Motor neuron (in vitro differentiated cells): Measurements from ENCODE around the gene DOHH. TPM values are rescaled to one million over a fixed set of nuclear protein-coding genes. Genes with fewer than 3 reads are reported as not detected.

Experiments used
- ATAC-seq, 8 experiments: fragments of 200-7000 bp; cut with Tn5 transposase; replicated peaks in 6 of 8; 2 replicates each; pipeline ENCODE4 v1.8.0; 2021; ENCODE audit warnings: mild to moderate bottlenecking in 8 of 8, moderate library complexity in 8 of 8
- H3K27ac ChIP-seq, 2 donors: fragments of 250-450 bp; sonication (Bioruptor Pico); 2 replicates each; pipeline ENCODE4 v1.9.0; 2021; ENCODE audit warnings: antibody characterized with exemption in 2 of 2, mild to moderate bottlenecking in 2 of 2, moderate library complexity in 1 of 2
- H3K4me1 ChIP-seq, 2 donors: fragments of 250-450 bp; sonication (Bioruptor Pico); replicated peaks in 1 of 2; 2 replicates each; pipeline ENCODE4 v1.6.1; 2021; ENCODE audit warnings: antibody characterized with exemption in 2 of 2, mild to moderate bottlenecking in 2 of 2, moderate library complexity in 1 of 2
- H3K4me3 ChIP-seq, 5 donors: fragments of 250-450 bp; sonication (Bioruptor Pico); 2 replicates each; pipeline ENCODE4 v1.9.0; 2021; ENCODE audit warnings: antibody characterized with exemption in 5 of 5, mild to moderate bottlenecking in 5 of 5, moderate library complexity in 4 of 5
- WGBS, 10 experiments: fragments of 450-650 bp; shearing (Covaris generic); methylation state at CpG; one replicate each; pipeline ENCODE4 v1.0.0; 2022; 5-methylcytosine and 5-hydroxymethylcytosine counted together
- in situ Hi-C, 9 experiments: fragments of 400-800 bp; cut with MboI; loops; one replicate each; pipeline ENCODE4 v1.15.0; 2021; ENCODE audit warnings: low sequenced_read_pairs in 9 of 9, low pct_unique_long_range_greater_than_20kb in 2 of 9; ENCODE audit not compliant: unreplicated experiment in 9 of 9
- total RNA-seq, 8 experiments: library from RNA; unstranded; fragments of 300-600 nt; gene quantifications; 2 replicates each; pipeline versions ENCODE4 v1.2.3 to v1.2.4, GENCODE V29; 2022

Gene DOHH
- total RNA-seq, 8 experiments from 2014 or later, result 4.6 to 11.4 (median 8.2) TPM

DNA sequence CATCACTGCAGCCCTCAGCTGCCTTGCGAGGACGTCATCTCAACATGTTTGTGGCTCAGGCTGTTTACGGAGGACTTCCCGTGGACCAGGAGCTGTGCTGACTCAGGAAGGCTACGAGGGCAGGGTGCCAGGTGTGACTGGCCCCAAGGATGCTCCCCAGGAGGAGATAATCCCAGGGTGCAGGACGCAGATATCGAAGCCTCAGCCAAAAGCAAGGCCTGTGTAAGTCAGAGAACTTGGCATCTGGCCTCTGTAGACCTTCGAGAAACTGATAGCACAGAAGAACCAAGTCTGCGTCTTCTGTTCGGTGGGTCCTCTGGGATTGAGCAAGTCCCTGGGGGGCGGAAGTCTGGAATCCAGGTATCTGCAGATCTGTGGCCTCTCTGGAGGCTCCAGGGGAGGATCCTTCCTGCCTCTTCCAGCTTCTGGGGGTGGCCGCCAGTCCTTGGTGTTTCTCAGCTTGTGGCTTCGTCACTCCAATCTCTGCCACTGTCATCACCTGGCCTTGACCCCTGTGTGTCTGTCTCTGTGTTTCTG lies 2.6 kb upstream of the DOHH start:
- Histone ChIP-seq H3K27ac (no peak overlapping the region), H3K4me3 (no peak overlapping the region), H3K4me1 (peaks cover 16 to 20% of the 10 kb centered on the region in 2 donors)
- in situ Hi-C loops, result no loop called here
- 61 to 94% (median 83%) methylated on average over 2 to 9 of the region's 13 CpGs; no CpG with 5 or more reads in 2 of the 10 experiments for WGBS, 10 experiments
- ATAC-seq, result no peak

DNA sequence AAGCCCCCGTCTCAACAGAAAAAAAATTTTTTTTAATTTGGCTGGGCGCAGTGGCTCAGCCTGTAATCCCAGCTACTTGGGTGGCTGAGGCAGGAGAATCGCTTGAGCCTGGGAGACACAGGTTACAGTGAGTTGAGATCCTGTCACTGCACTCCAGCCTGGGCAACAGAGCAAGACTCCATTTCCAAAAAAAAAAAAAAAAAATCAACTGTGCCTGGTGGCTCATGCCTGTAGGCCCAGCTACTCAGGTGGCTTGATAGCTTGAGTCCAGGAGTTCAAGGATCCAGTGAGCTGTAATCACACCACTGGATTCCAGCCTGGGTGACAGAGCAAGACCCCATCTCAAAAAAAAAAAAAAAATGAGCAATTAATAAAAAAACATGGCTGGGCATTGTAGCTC lies 1.3 kb upstream of the DOHH start:
- no peak overlapping the region for H3K4me3 ChIP-seq
- WGBS, 10 experiments, result 80 to 100% (median 100%) methylated on average over 1 to 2 of the region's 3 CpGs; no CpG with 5 or more reads in 4 of the 10 experiments
- in situ Hi-C loops, result no loop called here
- H3K27ac ChIP-seq, result no peak overlapping the region
- peaks cover 10 to 11% of the 10 kb centered on the region in 2 donors for H3K4me1 ChIP-seq
- no peak for ATAC-seq

DNA sequence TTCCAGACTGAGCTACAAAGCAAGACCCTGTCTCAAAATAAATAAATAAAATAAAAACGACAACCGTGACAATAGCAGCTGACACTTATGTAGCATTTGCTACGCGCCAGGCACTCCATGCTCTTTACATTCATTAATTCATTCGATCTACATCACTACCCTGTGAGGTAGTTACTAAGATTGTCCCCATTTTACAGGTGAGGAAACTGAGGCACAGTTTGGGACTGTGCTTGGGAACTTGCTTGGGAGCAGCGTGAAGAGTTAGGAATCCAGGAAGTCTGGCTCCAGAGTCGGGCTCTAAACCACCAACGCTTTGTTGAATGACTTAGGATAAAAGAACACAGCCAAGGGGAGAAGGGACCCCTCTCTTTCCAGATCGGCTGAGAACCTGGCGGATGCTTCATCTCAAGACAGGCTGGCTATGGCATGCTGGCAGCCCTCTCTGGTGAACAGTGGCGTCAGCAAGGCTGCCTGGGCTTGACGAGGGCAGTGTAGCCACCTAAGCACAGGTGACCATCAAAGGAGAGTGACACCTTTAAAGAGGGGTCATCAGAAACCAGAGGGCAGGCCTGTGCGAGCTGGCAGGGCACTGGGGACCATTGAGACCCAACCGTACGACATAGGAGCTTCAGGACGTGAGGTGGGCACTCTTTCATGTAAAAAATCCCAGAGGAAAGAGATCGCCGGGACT lies 591 bp downstream of the DOHH start:
- Histone ChIP-seq H3K27ac (peak overlapping the region; percentile 99 to 100), H3K4me1 (peaks cover 3 to 5% of the 10 kb centered on the region in 2 donors), H3K4me3 (peak overlapping the region; percentile 68 to 100 (median 81))
- peak in 4 of 8 experiments; percentile 7 to 14 (median 10) for ATAC-seq
- 0 to 41% (median 20%) methylated on average over 1 to 15 of the region's 18 CpGs; no CpG with 5 or more reads in 1 of the 10 experiments for WGBS, 10 experiments
- in situ Hi-C loops, result loop anchor here in 2 of 9 experiments (25.0 kb wide), 2 partner anchors 163 to 188 kb away; no protein-coding TSS in a partner anchor

DNA sequence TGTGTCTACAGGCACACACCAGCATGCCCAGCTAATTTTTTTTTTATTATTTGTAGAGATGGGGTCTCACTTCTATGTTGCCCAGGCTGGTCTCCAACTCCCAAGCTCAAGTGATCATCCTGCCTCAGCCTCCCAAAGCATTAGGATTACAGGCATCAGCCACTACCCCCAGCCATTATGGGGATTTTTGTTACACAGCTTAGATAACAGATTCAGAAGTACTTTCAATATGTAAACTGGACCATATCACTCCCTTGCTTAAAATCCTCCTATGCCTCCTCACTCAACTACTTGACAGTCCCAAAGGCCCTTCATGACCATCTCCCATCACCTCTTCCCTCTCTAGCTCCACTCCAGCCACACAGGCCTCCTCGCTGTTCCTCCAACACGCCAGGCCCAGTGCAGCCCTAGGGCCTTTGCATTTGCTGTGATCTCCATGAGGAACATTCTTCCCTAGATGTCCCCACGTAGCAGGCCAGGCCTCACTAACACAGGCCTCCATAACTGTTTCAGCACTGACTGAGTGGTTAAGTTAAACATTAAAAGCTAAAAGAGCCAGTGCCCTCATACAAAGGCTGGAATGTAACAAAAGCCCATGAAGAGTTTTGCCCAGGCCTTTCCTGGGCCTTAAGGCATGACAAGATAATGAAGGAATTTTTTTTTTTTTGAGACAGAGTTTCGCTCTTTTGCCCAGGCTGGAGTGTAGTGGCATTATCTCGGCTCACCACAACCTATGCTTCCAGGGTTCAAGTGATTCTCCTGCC lies 2.5 kb downstream of the DOHH start:
- no peak overlapping the region for H3K4me3 ChIP-seq
- no peak for ATAC-seq
- in situ Hi-C loops, result loop anchor here in 2 of 9 experiments (25.0 kb wide), 2 partner anchors 161 to 186 kb away; no protein-coding TSS in a partner anchor
- peaks cover 3 to 5% of the 10 kb centered on the region in 2 donors for H3K4me1 ChIP-seq
- H3K27ac ChIP-seq, result no peak overlapping the region
- 20 to 100% (median 100%) methylated on average over 1 to 5 of the region's 5 CpGs; no CpG with 5 or more reads in 2 of the 10 experiments for WGBS, 10 experiments

DNA sequence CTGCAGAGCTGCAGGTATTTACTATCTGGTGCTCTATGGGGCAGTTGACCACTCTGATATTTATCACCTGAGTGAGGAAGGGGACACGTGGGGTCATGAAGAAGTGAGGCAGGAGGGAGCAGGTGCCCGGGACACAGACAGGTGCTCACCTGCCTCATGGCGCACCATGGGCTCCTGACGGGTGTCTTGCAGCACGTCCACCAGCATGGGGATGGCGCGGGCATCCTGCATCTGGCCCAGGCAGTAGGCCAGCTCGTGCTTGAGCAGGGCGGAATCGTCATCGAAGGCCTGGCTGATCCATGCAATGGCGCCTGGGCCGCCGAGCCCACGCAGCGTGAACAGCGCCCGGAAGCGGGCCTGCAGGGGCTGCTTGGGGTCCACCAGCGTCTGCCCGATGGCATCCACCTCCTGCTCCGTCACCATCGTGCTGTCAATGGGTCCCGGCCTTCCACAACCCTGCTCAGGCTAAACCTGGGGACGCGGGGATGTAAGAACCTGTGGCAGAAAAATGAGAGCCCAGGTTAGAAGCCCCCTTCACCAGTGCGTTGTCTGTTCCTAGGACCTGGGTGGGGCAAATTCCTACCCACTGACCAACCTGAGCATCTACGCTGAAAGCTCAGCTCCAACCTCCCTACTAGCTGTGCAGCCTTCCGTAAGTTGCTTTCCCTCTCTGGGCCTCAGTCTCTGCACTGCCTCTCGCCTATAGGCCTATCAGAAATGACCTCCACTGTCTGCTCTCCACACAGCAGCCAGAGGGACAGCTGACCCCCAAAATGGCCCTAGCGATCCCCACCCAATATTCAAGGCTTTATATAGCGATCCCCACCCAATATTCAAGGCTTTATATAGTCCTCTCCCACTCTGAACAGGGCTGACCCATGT lies 3.8 kb downstream of the DOHH start:
- in situ Hi-C loops, result loop anchor here in 2 of 9 experiments (25.0 kb wide), 2 partner anchors 159 to 184 kb away; no protein-coding TSS in a partner anchor
- Histone ChIP-seq H3K4me1 (peaks cover 3 to 5% of the 10 kb centered on the region in 2 donors), H3K4me3 (no peak overlapping the region), H3K27ac (no peak overlapping the region)
- ATAC-seq, result peak in 1 of 8 experiments; percentile 6
- 40 to 100% (median 100%) methylated on average over 1 to 11 of the region's 32 CpGs; no CpG with 5 or more reads in 3 of the 10 experiments for WGBS, 10 experiments

DNA sequence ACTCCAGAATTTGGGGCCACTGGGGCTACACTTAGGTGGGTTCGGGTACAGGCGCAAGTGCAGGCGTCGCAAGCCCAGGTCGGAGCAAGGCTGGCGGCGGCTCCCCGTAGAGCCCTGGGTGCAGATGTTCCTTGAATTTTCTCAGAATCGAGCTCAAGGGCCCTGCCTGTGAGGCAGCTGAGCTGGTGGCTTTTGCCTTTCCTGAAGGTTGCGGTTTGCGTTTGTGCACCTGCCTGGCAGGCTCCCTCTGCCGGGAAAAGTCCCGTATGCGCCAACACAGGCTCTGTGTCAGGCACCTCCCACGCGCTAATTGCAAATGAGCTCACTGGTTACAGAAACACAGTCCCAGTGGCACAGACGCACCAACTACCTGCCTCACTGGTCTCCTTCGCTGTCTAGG lies 5.9 kb downstream of the DOHH start:
- in situ Hi-C loops, result loop anchor here in 2 of 9 experiments (25.0 kb wide), 2 partner anchors 157 to 182 kb away; no protein-coding TSS in a partner anchor
- no peak overlapping the region for H3K27ac ChIP-seq
- H3K4me3 ChIP-seq, result no peak overlapping the region
- peak in 1 of 8 experiments; percentile 3 for ATAC-seq
- WGBS, 10 experiments, result 80 to 100% (median 94%) methylated on average over 1 to 9 of the region's 18 CpGs; no CpG with 5 or more reads in 2 of the 10 experiments
- peaks cover under 1 to 3% of the 10 kb centered on the region in 2 donors for H3K4me1 ChIP-seq

DNA sequence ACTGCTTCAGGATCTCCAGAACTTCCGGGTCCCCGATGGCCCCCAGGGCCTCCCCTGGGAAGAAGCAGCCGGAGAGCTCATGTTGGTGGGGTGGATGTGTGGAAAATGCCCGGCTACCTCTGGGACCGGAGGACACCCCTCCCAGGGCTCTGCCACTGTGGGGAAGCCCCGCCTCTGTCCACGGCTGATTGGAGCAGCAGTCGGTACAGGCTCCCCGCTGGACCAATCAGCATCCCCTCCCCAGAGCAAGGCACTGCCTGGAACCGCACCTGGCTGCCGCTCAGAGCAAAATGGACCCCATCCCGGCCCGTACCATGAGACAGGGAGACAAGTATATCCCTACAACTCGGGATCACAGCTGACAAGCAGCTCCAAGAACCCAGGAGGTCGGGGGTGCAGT lies 6.4 kb downstream of the DOHH start:
- peak; percentile 24 to 88 (median 57) for ATAC-seq
- WGBS, 10 experiments, result 20 to 100% (median 67%) methylated on average over 1 to 2 of the region's 15 CpGs; no CpG with 5 or more reads in 6 of the 10 experiments
- H3K27ac ChIP-seq, result no peak overlapping the region
- in situ Hi-C loops, result loop anchor here in 2 of 9 experiments (25.0 kb wide), 2 partner anchors 157 to 182 kb away; no protein-coding TSS in a partner anchor
- H3K4me1 ChIP-seq, result no peaks in the 10 kb centered on the region
- H3K4me3 ChIP-seq, result no peak overlapping the region

DNA sequence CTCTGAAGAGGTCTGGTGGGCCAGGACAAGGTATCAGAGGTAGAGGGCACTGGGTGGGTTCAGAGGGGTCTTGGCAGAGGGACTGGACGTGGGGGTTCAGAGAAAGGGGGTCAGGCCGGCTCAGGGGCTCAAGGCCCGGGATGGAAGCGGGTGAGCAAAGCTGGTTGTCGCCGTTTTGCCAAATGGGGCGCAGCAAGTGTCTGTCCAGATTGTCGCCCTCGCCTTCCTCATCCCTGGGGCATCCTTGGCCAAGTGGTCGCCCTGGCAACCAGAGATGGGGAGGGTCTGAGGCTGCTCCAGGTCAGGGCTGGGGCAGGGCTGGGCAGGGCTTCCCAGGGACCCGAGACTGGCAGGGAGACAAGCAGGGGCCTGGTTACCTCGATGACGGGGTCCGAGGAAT lies 6.8 kb downstream of the DOHH start:
- H3K27ac ChIP-seq, result no peak overlapping the region
- WGBS, 10 experiments, result 93% methylated on average over 4 of the region's 14 CpGs; no CpG with 5 or more reads in 9 of the 10 experiments
- no peak overlapping the region for H3K4me3 ChIP-seq
- H3K4me1 ChIP-seq, result no peaks in the 10 kb centered on the region
- in situ Hi-C loops, result loop anchor here in 2 of 9 experiments (25.0 kb wide), 2 partner anchors 156 to 181 kb away; no protein-coding TSS in a partner anchor
- peak in 4 of 8 experiments; percentile 6 to 18 (median 8) for ATAC-seq

DNA sequence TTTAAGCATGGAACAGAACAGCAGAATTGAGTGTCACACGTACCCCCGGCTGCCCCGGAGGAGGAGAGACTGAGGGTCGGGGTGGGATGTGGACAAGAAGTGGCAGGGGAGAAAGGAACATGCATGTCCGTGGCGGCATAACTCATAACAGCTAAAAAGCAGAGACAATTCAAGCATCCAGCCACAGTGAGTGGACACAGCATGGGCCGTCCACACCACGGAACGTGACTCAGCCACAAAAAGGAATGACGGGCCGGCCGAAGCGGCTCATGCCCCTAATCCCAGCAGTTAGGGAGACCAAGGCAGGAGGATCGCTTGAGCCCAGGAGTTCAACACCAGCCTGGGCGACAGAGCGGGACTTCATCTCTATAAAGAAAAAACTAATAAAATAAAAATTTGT lies 7.6 kb downstream of the DOHH start:
- Histone ChIP-seq H3K4me1 (no peaks in the 10 kb centered on the region), H3K4me3 (no peak overlapping the region), H3K27ac (no peak overlapping the region)
- ATAC-seq, result no peak
- in situ Hi-C loops, result loop anchor here in 2 of 9 experiments (25.0 kb wide), 2 partner anchors 156 to 181 kb away; no protein-coding TSS in a partner anchor
- WGBS, 10 experiments, result 80 to 100% (median 95%) methylated on average over 1 to 9 of the region's 16 CpGs; no CpG with 5 or more reads in 4 of the 10 experiments

DNA sequence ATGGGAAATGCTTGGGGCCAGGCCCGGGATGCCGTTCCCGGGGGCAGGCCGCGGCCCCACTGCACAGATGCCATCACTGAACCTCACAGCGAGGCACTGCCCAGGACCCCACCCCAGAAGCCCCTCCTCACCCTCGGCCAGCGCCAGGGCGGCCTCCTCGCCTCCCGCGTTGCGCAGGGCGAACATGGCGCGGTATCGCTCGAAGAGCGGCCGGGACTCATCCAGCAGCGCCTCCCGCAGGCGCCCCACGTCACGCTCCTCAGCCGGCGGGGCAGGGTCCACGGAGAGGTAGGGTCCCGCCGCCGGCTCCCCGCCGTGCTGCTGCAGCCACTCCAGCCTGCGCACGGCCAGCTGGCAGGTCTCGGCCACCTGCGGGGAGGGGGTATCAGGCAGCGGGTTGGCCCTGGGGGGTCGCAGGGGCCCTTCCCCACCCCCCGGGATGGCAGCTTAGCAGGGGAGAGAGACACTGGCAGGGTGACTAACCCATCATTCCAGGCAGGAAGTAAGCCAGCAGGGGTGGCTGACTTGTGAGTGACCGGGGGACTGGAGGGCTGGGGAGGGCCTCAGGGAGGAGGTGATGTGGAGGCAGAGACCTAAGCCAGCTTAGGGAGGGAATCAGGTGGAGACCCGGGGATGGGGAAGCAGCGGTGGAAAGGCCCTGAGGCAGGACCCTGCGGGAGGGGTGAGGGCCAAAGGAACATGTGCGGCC lies 8.2 kb downstream of the DOHH start:
- in situ Hi-C loops, result loop anchor here in 2 of 9 experiments (25.0 kb wide), 2 partner anchors 155 to 180 kb away; no protein-coding TSS in a partner anchor
- no peak overlapping the region for H3K4me3 ChIP-seq
- no peak overlapping the region for H3K27ac ChIP-seq
- peak in 2 of 8 experiments; percentile 7 to 19 for ATAC-seq
- H3K4me1 ChIP-seq, result no peaks in the 10 kb centered on the region
- WGBS, 10 experiments, result 100% methylated on average over 1 of the region's 45 CpGs; no CpG with 5 or more reads in 9 of the 10 experiments

DNA sequence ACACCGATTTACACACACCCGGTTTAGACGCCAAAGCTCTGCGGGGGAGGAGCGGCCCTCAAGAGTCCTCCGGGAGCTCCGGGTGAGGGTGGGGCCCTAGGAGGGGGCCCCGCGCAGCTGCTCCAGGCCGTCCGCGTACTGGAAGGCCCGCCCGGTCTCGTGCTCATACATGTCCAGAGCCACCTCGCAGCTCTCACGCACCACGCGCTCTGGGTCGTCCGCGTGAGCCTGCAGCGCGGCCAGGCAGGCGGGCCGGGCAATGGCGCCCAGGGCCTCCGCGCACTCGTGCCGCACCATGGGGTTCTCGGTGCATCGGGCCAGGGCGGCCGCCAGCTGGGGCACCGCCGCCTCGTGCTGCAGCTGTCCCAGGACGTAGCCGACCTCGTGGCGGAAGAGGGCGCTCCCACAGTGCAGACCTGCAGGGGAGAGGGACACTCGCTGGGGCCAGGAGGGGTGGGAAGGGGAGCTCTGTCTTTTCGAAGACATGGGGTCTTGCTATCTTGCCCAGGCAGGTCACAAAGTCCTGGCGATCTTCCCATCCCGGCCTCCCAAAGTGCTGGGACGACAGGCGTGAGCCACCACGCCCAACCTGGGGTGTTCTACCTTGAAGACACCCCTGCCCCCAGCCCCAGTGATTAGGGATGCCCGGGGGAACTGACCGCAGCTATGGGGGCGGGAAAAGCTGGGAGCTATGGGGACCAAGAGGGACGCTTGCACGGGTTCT lies 8.9 kb downstream of the DOHH start:
- WGBS, 10 experiments, result 93 to 100% methylated on average over 3 to 10 of the region's 55 CpGs; no CpG with 5 or more reads in 8 of the 10 experiments
- Histone ChIP-seq H3K4me3 (no peak overlapping the region), H3K27ac (no peak overlapping the region), H3K4me1 (no peaks in the 10 kb centered on the region)
- in situ Hi-C loops, result loop anchor here in 2 of 9 experiments (25.0 kb wide), 2 partner anchors 154 to 179 kb away; no protein-coding TSS in a partner anchor
- ATAC-seq, result peak in 3 of 8 experiments; percentile 11 to 19 (median 18)
